SK-N-SH (cell line): ENCODE measurements around the gene AMDHD2. TPM values are rescaled to one million over a fixed set of nuclear protein-coding genes. Genes with fewer than 3 reads are reported as not detected.

Source experiments
- CTCF ChIA-PET: fragments of 300-600, 350-600 bp; formaldehyde crosslinking; extraction: SDS; loops from one replicate; lab custom pipeline; 2021; lab: Yijun Ruan, JAX
- POLR2A ChIA-PET: fragments of 350-600 bp; sonication (Branson Sonifier 250); formaldehyde crosslinking; extraction: SDS; loops from one replicate; lab custom pipeline; 2020; ENCODE audit warnings: antibody characterized with exemption, inconsistent platforms; lab: Yijun Ruan, JAX
- DNase-seq: peaks from one replicate; pipeline ENCODE4 v3.0.0; 2012
- H2AFZ ChIP-seq: fragments of 200-600 bp; sonication (generic); 2 replicates; pipeline ENCODE4 v1.8.1; 2016; ENCODE audit warnings: antibody characterized with exemption, mild to moderate bottlenecking, low read depth
- H3F3A ChIP-seq: fragments of 200-600 bp; sonication (generic); replicated peaks from 2 replicates; pipeline ENCODE3; 2016; ENCODE audit warnings: antibody characterized with exemption, mild to moderate bottlenecking; ENCODE audit not compliant: insufficient read depth
- H3K27ac ChIP-seq, 2 experiments: fragments of 200-500 bp in 1 of 2; fragments of 200-600 bp in 1 of 2; sonication (Bioruptor generic) in 1 of 2; sonication (generic), shearing (Covaris generic) in 1 of 2; 2 replicates each; pipeline versions ENCODE4 v1.5.1 to v1.6.1; 2014 to 2016; ENCODE audit warnings: low read depth in 2 of 2, inconsistent platforms in 1 of 2, low read length in 1 of 2, mild to moderate bottlenecking in 1 of 2, mixed read lengths in 1 of 2
- H3K27me3 ChIP-seq: fragments of 200-600 bp; sonication (generic), shearing (Covaris generic); 2 replicates; pipeline ENCODE4 v1.6.1; 2016; ENCODE audit warnings: mixed run types; ENCODE audit not compliant: insufficient read depth
- H3K36me3 ChIP-seq, 2 experiments: fragments of 200-500 bp in 1 of 2; fragments of 200-600 bp in 1 of 2; sonication (Bioruptor generic) in 1 of 2; sonication (generic) in 1 of 2; replicated peaks in 1 of 2; 2 replicates each; pipeline versions ENCODE3 to v1.5.1; 2014 to 2016; ENCODE audit warnings: low read length in 1 of 2, mild to moderate bottlenecking in 1 of 2; ENCODE audit not compliant: insufficient read depth in 2 of 2, control insufficient read depth in 1 of 2
- H3K4me1 ChIP-seq, 2 experiments: fragments of 200-500 bp in 1 of 2; fragments of 200-600 bp in 1 of 2; sonication (Bioruptor generic) in 1 of 2; sonication (generic), shearing (Covaris generic) in 1 of 2; 2 replicates each; pipeline versions ENCODE4 v1.5.1 to v1.6.1; 2014 to 2016; ENCODE audit warnings: low read depth in 1 of 2, low read length in 1 of 2, mixed run types in 1 of 2; ENCODE audit not compliant: insufficient read depth in 2 of 2, control insufficient read depth in 1 of 2
- H3K4me2 ChIP-seq: fragments of 200-600 bp; sonication (generic), shearing (Covaris generic); 2 replicates; pipeline ENCODE4 v1.6.1; 2017; ENCODE audit warnings: mixed run types
- H3K4me3 ChIP-seq, 2 experiments: fragments of 200-500 bp in 1 of 2; fragments of 200-600 bp in 1 of 2; sonication (Bioruptor generic) in 1 of 2; sonication (generic), shearing (Covaris generic) in 1 of 2; 2 replicates each; pipeline versions ENCODE4 v1.5.1 to v1.8.1; 2014 to 2016; ENCODE audit warnings: low read depth in 2 of 2, inconsistent platforms in 1 of 2, low read length in 1 of 2, mild to moderate bottlenecking in 1 of 2, mixed read lengths in 1 of 2, moderate library complexity in 1 of 2
- H3K79me2 ChIP-seq: fragments of 200-600 bp; sonication (generic); 2 replicates; pipeline ENCODE4 v1.8.1; 2017; ENCODE audit warnings: mild to moderate bottlenecking; ENCODE audit not compliant: insufficient read depth
- H3K9ac ChIP-seq: fragments of 200-600 bp; sonication (generic); 2 replicates; pipeline ENCODE4 v1.6.1; 2017; ENCODE audit warnings: mixed run types
- H3K9me2 ChIP-seq: fragments of 200-600 bp; sonication (generic); 2 replicates; pipeline ENCODE4 v1.6.1; 2017; ENCODE audit warnings: mixed run types
- H3K9me3 ChIP-seq: fragments of 200-600 bp; sonication (generic); 2 replicates; pipeline ENCODE4 v1.6.1; 2017; ENCODE audit warnings: mixed run types, mild to moderate bottlenecking, moderate library complexity
- H4K20me1 ChIP-seq: fragments of 200-600 bp; sonication (generic); 2 replicates; pipeline ENCODE4 v1.6.1; 2017; ENCODE audit warnings: mild to moderate bottlenecking, mixed run types; ENCODE audit not compliant: insufficient read depth
- NFIC ChIP-seq: IDR thresholded peaks from 2 replicates; pipeline ENCODE4 v1.4.0; 2012; ENCODE audit warnings: borderline replicate concordance
- PBX3 ChIP-seq: IDR thresholded peaks from 2 replicates; pipeline ENCODE4; 2012
- REST ChIP-seq: IDR thresholded peaks from 2 replicates; pipeline ENCODE4 v1.6.1; 2012; ENCODE audit warnings: mild to moderate bottlenecking, low read depth, low read length, moderate library complexity
- YY1 ChIP-seq: IDR thresholded peaks from 2 replicates; pipeline ENCODE4 v1.4.0; 2012; ENCODE audit warnings: low read depth, mild to moderate bottlenecking
- WGBS: methylation state at CpG from one replicate; pipeline ENCODE4 v1.1.6; 2017; ENCODE audit warnings: low lambda C conversion rate; 5-methylcytosine and 5-hydroxymethylcytosine counted together
- polyA plus RNA-seq, 3 experiments: library from polyadenylated mRNA; depleted of rRNA; stranded (reverse); fragments of >200 nt; gene quantifications; 2 replicates each; pipeline ENCODE4 v1.2.3, GENCODE V29; 2012

Gene AMDHD2
- polyA plus RNA-seq, 1 of the 3 experiments (the other 2 are of a cell fraction): 38.1 TPM

- no peaks in the 10 kb centered on the region for H3K27me3 ChIP-seq
- H3K36me3 ChIP-seq: peaks cover 0 to 16% of the 10 kb centered on the region in 2 experiments
- no peak for TF ChIP-seq YY1
- TF ChIP-seq REST: no peak
- peaks cover 0 to 22% of the 10 kb centered on the region in 2 experiments; a peak in 1 of 4 replicates for H3K4me1 ChIP-seq
- 95% methylated on average over 46 of the region's 62 CpGs for WGBS
- POLR2A ChIA-PET: interaction anchor here (0.6 to 0.8 kb wide), 2 partner anchors 14 to 28 kb away, joined by 5 to 6 read pairs; no protein-coding TSS in a partner anchor
- H3K4me3 ChIP-seq: no peak overlapping the region
- H3F3A ChIP-seq: no peaks in the 10 kb centered on the region
- no peak overlapping the region for H3K4me2 ChIP-seq
- 0 out of 2 replicates have a peak, but pooled peaks cover 4% of the 10 kb centered on the region for H4K20me1 ChIP-seq
- no peak overlapping the region for H3K9ac ChIP-seq
- CTCF ChIA-PET: interaction anchor here (1.0 to 1.3 kb wide), 3 partner anchors 14 to 68 kb away, joined by 3 read pairs; partner anchors contain the start of gene TEDC2
- no peaks in the 10 kb centered on the region for H3K9me3 ChIP-seq
- no peaks in the 10 kb centered on the region for H3K79me2 ChIP-seq
- H3K27ac ChIP-seq: peak overlapping the region in 1 of 2 experiments; percentile 72; a peak in 1 of 4 replicates
- DNase-seq: no peak
- H2AFZ ChIP-seq: no peak overlapping the region
- no peaks in the 10 kb centered on the region for H3K9me2 ChIP-seq
Observed at GRCh38 chr16:2496223-2497115, 23.7 kb upstream of the AMDHD2 start.

GRCh38 chr16:2497116-2497630 lies 23.0 kb upstream of the AMDHD2 start:
- Histone ChIP-seq H3K27ac (peak overlapping the region in 1 of 2 experiments; percentile 72; a peak in 2 of 4 replicates), H4K20me1 (0 out of 2 replicates have a peak, but pooled peaks cover 4% of the 10 kb centered on the region), H3K4me2 (no peak overlapping the region), H2AFZ (no peak overlapping the region), H3K4me3 (no peak overlapping the region)
- WGBS: 88% methylated on average over 4 of the region's 21 CpGs
- TF ChIP-seq NFIC (no peak), PBX3 (no peak)
- TF ChIP-seq, all 33 proteins: peak for 0
- Histone ChIP-seq H3K9ac (no peak overlapping the region), H3K36me3 (peaks cover 0 to 16% of the 10 kb centered on the region in 2 experiments), H3K4me1 (peaks cover 0 to 27% of the 10 kb centered on the region in 2 experiments; a peak in 1 of 4 replicates), H3K79me2 (no peaks in the 10 kb centered on the region), H3K9me2 (no peaks in the 10 kb centered on the region), H3K27me3 (no peaks in the 10 kb centered on the region), H3F3A (no peaks in the 10 kb centered on the region), H3K9me3 (no peaks in the 10 kb centered on the region)
- peak; percentile 51 for DNase-seq
- POLR2A ChIA-PET: interaction anchor here (0.8 kb wide), 1 partner anchor 28 kb away, joined by 5 read pairs; no protein-coding TSS in a partner anchor
- CTCF ChIA-PET: interaction anchor here (1.0 to 1.3 kb wide), 4 partner anchors 14 to 157 kb away, joined by 3 read pairs; partner anchors contain the start of genes ABCA3 and TEDC2
